A549 treated with Mapracorat at 1 μM for 4 hours (cell line): ENCODE results near the gene PCDHGA1. TPM values are rescaled to one million over a fixed set of nuclear protein-coding genes. Genes with fewer than 3 reads are reported as not detected.

Source experiments
- total RNA-seq: library from RNA; stranded (reverse); fragments of 200-300 nt; extraction: Qiagen RNA extraction; gene quantifications from 5 replicates; pipeline ENCODE4 v1.2.3, GENCODE V29; 2022

PCDHGA1 gene
- total RNA-seq, 1 experiment from 2014 or later: 0.24 TPM

GRCh38 chr5:141397756-141398551, 67.6 kb downstream of the PCDHGA1 start, which contains the start of gene PCDHGB5:
Gene PCDHGB5, plus strand, starts transcription at chr5:141397947. Its CDS starts 181 bp downstream, at chr5:141398128.

GRCh38 chr5:141402553-141403243, 72.4 kb downstream of the PCDHGA1 start, which contains the start of gene PCDHGA9:
Gene PCDHGA9, plus strand, starts transcription at chr5:141402778. Its CDS starts 175 bp downstream, at chr5:141402953.

GRCh38 chr5:141407790-141408505, 77.6 kb downstream of the PCDHGA1 start, which contains the start of gene PCDHGB6:
Gene PCDHGB6, plus strand, starts transcription at chr5:141408021. Its CDS starts 182 bp downstream, at chr5:141408203.

GRCh38 chr5:141412854-141413539, 82.7 kb downstream of the PCDHGA1 start, which contains the start of gene PCDHGA10:
Gene PCDHGA10, plus strand, starts transcription at chr5:141412987. Its CDS starts 189 bp downstream, at chr5:141413176.

GRCh38 chr5:141417494-141418172, 87.3 kb downstream of the PCDHGA1 start, which contains the start of gene PCDHGB7:
Gene PCDHGB7, plus strand, starts transcription at chr5:141417677. Its CDS starts 183 bp downstream, at chr5:141417860.

GRCh38 chr5:141420855-141421488, 90.7 kb downstream of the PCDHGA1 start, which contains the start of gene PCDHGA11:
Gene PCDHGA11, plus strand, starts transcription at chr5:141421051. Its CDS starts 177 bp downstream, at chr5:141421228.

GRCh38 chr5:141430332-141431113, 100.2 kb downstream of the PCDHGA1 start, which contains the start of gene PCDHGA12:
Gene PCDHGA12, plus strand, starts transcription at chr5:141430507. Its CDS starts 253 bp downstream, at chr5:141430760.

GRCh38 chr5:141475625-141476131, 145.4 kb downstream of the PCDHGA1 start, which contains the start of gene PCDHGC3:
Gene PCDHGC3, plus strand, starts transcription at chr5:141475966. Its CDS starts 151 bp downstream, at chr5:141476117.

GRCh38 chr5:141484641-141485311, 154.5 kb downstream of the PCDHGA1 start, which contains the start of gene PCDHGC4:
Gene PCDHGC4, plus strand, starts transcription at chr5:141485030. Its CDS starts 144 bp downstream, at chr5:141485174.

GRCh38 chr5:141488591-141489561, 158.6 kb downstream of the PCDHGA1 start, which contains the start of gene PCDHGC5:
Gene PCDHGC5, plus strand, starts transcription at chr5:141489081. Its CDS starts 160 bp downstream, at chr5:141489241.

Other genes starting within 250 kb of the PCDHGA1 start
- gene PCDHB2, start 235.9 kb upstream of the PCDHGA1 start, total RNA-seq: 3.3 to 13.0 TPM (median 3.7 TPM) in 5 replicates
- 8.7 TPM in 1 of 5 replicates, not detected in the others for gene PCDHB3, start 230.0 kb upstream of the PCDHGA1 start, total RNA-seq
- gene PCDHB4, start 208.7 kb upstream of the PCDHGA1 start, total RNA-seq: 0.07 to 0.13 TPM (median 0.09 TPM) in 4 of 5 replicates, not detected in the other
- gene PCDHB5, start 195.3 kb upstream of the PCDHGA1 start, total RNA-seq: 1.2 to 1.6 TPM (median 1.3 TPM) in 5 replicates
- 0.79 to 1.1 TPM (median 0.90 TPM) in 5 replicates for gene PCDHB6, start 180.5 kb upstream of the PCDHGA1 start, total RNA-seq
- 0.05 TPM in 1 of 5 replicates, not detected in the others for gene PCDHB7, start 157.9 kb upstream of the PCDHGA1 start, total RNA-seq
- gene PCDHB8, start 152.7 kb upstream of the PCDHGA1 start, total RNA-seq: 0.19 to 0.42 TPM (median 0.22 TPM) in 5 replicates
- 0.05 to 0.08 TPM (median 0.05 TPM) in 4 of 5 replicates, not detected in the other for gene PCDHB16, start 148.1 kb upstream of the PCDHGA1 start, total RNA-seq
- 0.03 to 0.26 TPM (median 0.05 TPM) in 3 of 5 replicates, not detected in the others for gene PCDHB9, start 143.4 kb upstream of the PCDHGA1 start, total RNA-seq
- gene PCDHB10, start 138.2 kb upstream of the PCDHGA1 start, total RNA-seq: not detected in 5 replicates
- gene PCDHB11, start 130.9 kb upstream of the PCDHGA1 start, total RNA-seq: 0.05 to 0.08 TPM (median 0.08 TPM) in 4 of 5 replicates, not detected in the other
- 0.06 TPM in 1 of 5 replicates, not detected in the others for gene PCDHB12, start 121.8 kb upstream of the PCDHGA1 start, total RNA-seq
- 0.04 to 0.12 TPM (median 0.05 TPM) in 5 replicates for gene PCDHB13, start 116.6 kb upstream of the PCDHGA1 start, total RNA-seq
- 0.05 to 0.21 TPM (median 0.14 TPM) in 5 replicates for gene PCDHB14, start 107.2 kb upstream of the PCDHGA1 start, total RNA-seq
- gene PCDHB15, start 85.1 kb upstream of the PCDHGA1 start, total RNA-seq: 0.06 to 0.11 TPM (median 0.10 TPM) in 3 of 5 replicates, not detected in the others
- gene SLC25A2, start 26.5 kb upstream of the PCDHGA1 start, total RNA-seq: not detected in 5 replicates
- 60.0 to 73.5 TPM (median 68.7 TPM) in 5 replicates for gene TAF7, start 9.7 kb upstream of the PCDHGA1 start, total RNA-seq
- 0.42 to 0.91 TPM (median 0.68 TPM) in 5 replicates for gene PCDHGA2, start 8.2 kb downstream of the PCDHGA1 start, total RNA-seq
- not detected in 5 replicates for gene PCDHGA3, start 13.3 kb downstream of the PCDHGA1 start, total RNA-seq
- 1.3 to 2.0 TPM (median 1.9 TPM) in 5 replicates for gene PCDHGB1, start 19.6 kb downstream of the PCDHGA1 start, total RNA-seq
- gene PCDHGA4, start 24.5 kb downstream of the PCDHGA1 start, total RNA-seq: 0.07 to 0.22 TPM (median 0.12 TPM) in 5 replicates
- 0.06 to 0.11 TPM (median 0.07 TPM) in 4 of 5 replicates, not detected in the other for gene PCDHGB2, start 29.5 kb downstream of the PCDHGA1 start, total RNA-seq
- 0.09 to 0.17 TPM (median 0.14 TPM) in 5 replicates for gene PCDHGA5, start 33.6 kb downstream of the PCDHGA1 start, total RNA-seq
- gene PCDHGB3, start 39.7 kb downstream of the PCDHGA1 start, total RNA-seq: 0.10 to 0.31 TPM (median 0.21 TPM) in 5 replicates
- 0.13 to 0.27 TPM (median 0.21 TPM) in 5 replicates for gene PCDHGA6, start 43.4 kb downstream of the PCDHGA1 start, total RNA-seq
- 0.69 to 1.1 TPM (median 0.90 TPM) in 5 replicates for gene PCDHGA7, start 52.2 kb downstream of the PCDHGA1 start, total RNA-seq
- 0.55 to 1.0 TPM (median 0.97 TPM) in 5 replicates for gene PCDHGB4, start 57.2 kb downstream of the PCDHGA1 start, total RNA-seq
- 0.02 to 0.06 TPM (median 0.06 TPM) in 3 of 5 replicates, not detected in the others for gene PCDHGA8, start 62.1 kb downstream of the PCDHGA1 start, total RNA-seq
- 1.6 to 2.6 TPM (median 2.2 TPM) in 5 replicates for gene PCDHGB5, start 67.4 kb downstream of the PCDHGA1 start, total RNA-seq
- gene PCDHGA9, start 72.3 kb downstream of the PCDHGA1 start, total RNA-seq: 0.06 to 0.08 TPM (median 0.06 TPM) in 3 of 5 replicates, not detected in the others
- gene PCDHGB6, start 77.5 kb downstream of the PCDHGA1 start, total RNA-seq: 0.08 to 0.13 TPM (median 0.12 TPM) in 5 replicates
- gene PCDHGA10, start 82.5 kb downstream of the PCDHGA1 start, total RNA-seq: 0.02 to 0.03 TPM in 2 of 5 replicates, not detected in the others
- 0.05 to 0.10 TPM (median 0.07 TPM) in 3 of 5 replicates, not detected in the others for gene PCDHGB7, start 87.2 kb downstream of the PCDHGA1 start, total RNA-seq
- 0.04 to 0.06 TPM (median 0.05 TPM) in 3 of 5 replicates, not detected in the others for gene PCDHGA11, start 90.5 kb downstream of the PCDHGA1 start, total RNA-seq
- 0.02 TPM in 1 of 5 replicates, not detected in the others for gene PCDHGA12, start 100.0 kb downstream of the PCDHGA1 start, total RNA-seq
- gene PCDHGC3, start 145.5 kb downstream of the PCDHGA1 start, total RNA-seq: 5.1 to 6.3 TPM (median 5.9 TPM) in 5 replicates
- gene PCDHGC4, start 154.5 kb downstream of the PCDHGA1 start, total RNA-seq: not detected in 5 replicates
- gene PCDHGC5, start 158.6 kb downstream of the PCDHGA1 start, total RNA-seq: not detected in 5 replicates